K562 (cell line): ENCODE measurements around the gene NKG7. TPM values are rescaled to one million over a fixed set of nuclear protein-coding genes. Genes with fewer than 3 reads are reported as not detected.

Source experiments
- ATAC-seq: fragments of 200-7000 bp; cut with Tn5 transposase; 3 replicates; pipeline ENCODE4 v1.9.1; 2020; ENCODE audit warnings: moderate library complexity
- Bru-seq: library from RNA; stranded (reverse); fragments of 400-500 nt; gene quantifications from one replicate; lab custom pipeline; 2021; lab: Mats Ljungman, UMichigan
- BruChase-seq, 2 experiments: library from RNA; stranded (reverse); fragments of 400-500 nt; gene quantifications; one replicate each; lab custom pipeline; 2021; lab: Mats Ljungman, UMichigan
- BruUV-seq: library from RNA; stranded (reverse); fragments of 400-500 nt; replicated peaks from 2 replicates; lab custom pipeline; 2021; lab: Mats Ljungman, UMichigan
- CTCF ChIA-PET: fragments of 300-600 bp; formaldehyde crosslinking; extraction: SDS; loops from one replicate; lab custom pipeline; 2021; ENCODE audit warnings: low intra/inter-chr PET ratio; lab: Yijun Ruan, JAX
- POLR2A ChIA-PET: fragments of 300-600, 350-650 bp; sonication (Branson Sonifier 250); formaldehyde crosslinking; extraction: SDS; loops from one replicate; lab custom pipeline; 2021; ENCODE audit warnings: antibody characterized with exemption, inconsistent platforms; lab: Yijun Ruan, JAX
- DNase-seq, 4 experiments: peaks; one replicate each; pipeline versions ENCODE4 v3.0.0 to v3.0.0-alpha.2; 2011 to 2018; ENCODE audit warnings: low spot score in 3 of 4, mixed read lengths in 3 of 4; ENCODE audit errors: extremely low read depth in 1 of 4
- FAIRE-seq: peaks from 2 replicates; lab custom pipeline; 2011; peaks lifted over from hg19 to GRCh38; lab: Jason Lieb, UNC
- H2AFZ ChIP-seq: 2 replicates; pipeline ENCODE4 v1.6.0; 2011; ENCODE audit warnings: low read depth, low read length, control low read depth, inconsistent platforms
- H3K27ac ChIP-seq: fragments of 200-600 bp; 3 replicates; pipeline ENCODE4 v1.8.0; 2011; ENCODE audit warnings: low read depth, mild to moderate bottlenecking, control low read depth, inconsistent platforms, low read length, moderate library complexity, mixed read lengths; ENCODE audit errors: extremely low read depth
- H3K27me3 ChIP-seq, 2 experiments: fragments of 300-600 bp in 1 of 2; 2 replicates in 1 of 2; 3 replicates in 1 of 2; pipeline versions ENCODE4 v1.6.0 to v1.8.0; 2011; ENCODE audit warnings: inconsistent platforms in 2 of 2, low read length in 2 of 2, mild to moderate bottlenecking in 1 of 2, mixed read lengths in 1 of 2, moderate library complexity in 1 of 2; ENCODE audit not compliant: control insufficient read depth in 2 of 2, insufficient read depth in 2 of 2
- H3K36me3 ChIP-seq: fragments of 300-600 bp; 3 replicates; pipeline ENCODE4 v1.8.0; 2011; ENCODE audit warnings: mild to moderate bottlenecking, low read length, inconsistent platforms; ENCODE audit not compliant: control insufficient read depth, insufficient read depth
- H3K4me1 ChIP-seq, 2 experiments: fragments of 200-600 bp in 1 of 2; replicated peaks in 1 of 2; 2 replicates in 1 of 2; 3 replicates in 1 of 2; pipeline versions ENCODE4 v1.5.1 to v1.8.0; 2011; ENCODE audit warnings: inconsistent platforms in 2 of 2, low read length in 2 of 2, mild to moderate bottlenecking in 1 of 2, mixed read lengths in 1 of 2, moderate library complexity in 1 of 2; ENCODE audit not compliant: control insufficient read depth in 2 of 2, insufficient read depth in 2 of 2
- H3K4me2 ChIP-seq: 2 replicates; pipeline ENCODE4 v1.6.1; 2011; ENCODE audit warnings: low read length, control low read depth, inconsistent platforms, mixed read lengths; ENCODE audit not compliant: insufficient read depth
- H3K4me3 ChIP-seq: fragments of 200-600 bp; sonication (generic), shearing (Covaris generic); 2 replicates; pipeline ENCODE4 v1.5.1; 2016; ENCODE audit warnings: control low read depth, inconsistent platforms
- H3K79me2 ChIP-seq: fragments of 200-600 bp; 3 replicates; pipeline ENCODE4 v1.8.0; 2011; ENCODE audit warnings: low read length, inconsistent platforms; ENCODE audit not compliant: control insufficient read depth, insufficient read depth
- H3K9ac ChIP-seq, 2 experiments: 2 replicates each; pipeline versions ENCODE4 v1.6.0 to v1.6.1; 2011; ENCODE audit warnings: low read depth in 2 of 2, low read length in 2 of 2, control low read depth in 1 of 2, inconsistent platforms in 1 of 2, mild to moderate bottlenecking in 1 of 2, mixed read lengths in 1 of 2; ENCODE audit not compliant: insufficient read depth in 1 of 2
- H3K9me1 ChIP-seq: one replicate; pipeline ENCODE4 v1.6.0; 2011; ENCODE audit warnings: inconsistent platforms, mild to moderate bottlenecking, low read length, moderate library complexity; ENCODE audit not compliant: control insufficient read depth, insufficient read depth
- H3K9me3 ChIP-seq: replicated peaks from 2 replicates; pipeline ENCODE4 v1.5.1; 2011; ENCODE audit warnings: low read depth, low read length, inconsistent platforms; ENCODE audit not compliant: control insufficient read depth, insufficient read depth
- H4K20me1 ChIP-seq: replicated peaks from 2 replicates; pipeline ENCODE4 v1.6.1; 2011; ENCODE audit warnings: low read length, inconsistent platforms, mixed read lengths; ENCODE audit not compliant: control insufficient read depth, insufficient read depth
- PURB ChIP-seq: sonication (generic); formaldehyde crosslinking; IDR thresholded peaks from 2 replicates; pipeline ENCODE4 v1.9.0; 2021; ENCODE audit warnings: low read depth, mild to moderate bottlenecking, missing genetic modification reagents
- ZBTB40 ChIP-seq, 2 experiments: fragments of 450-650 bp in 1 of 2; sonication (generic) in 1 of 2; formaldehyde crosslinking in 1 of 2; IDR thresholded peaks; 2 replicates each; pipeline versions ENCODE4 v1.7.1 to v1.9.0; 2016 to 2022; ENCODE audit warnings: inconsistent platforms in 1 of 2, mild to moderate bottlenecking in 1 of 2, missing genetic modification reagents in 1 of 2
- WGBS: fragments of 100-300 bp; shearing (Covaris generic); methylation state at CpG from one replicate; pipeline ENCODE4 v1.1.6; 2016; ENCODE audit warnings: low coverage, mixed read lengths; ENCODE audit not compliant: insufficient coverage; ENCODE audit errors: missing lambda C conversion rate; 5-methylcytosine and 5-hydroxymethylcytosine counted together
- in situ Hi-C: fragments of 300-500 bp; cut with MboI; formaldehyde crosslinking; loops from 4 replicates; pipeline ENCODE4 v1.15.0; 2018; ENCODE audit warnings: inconsistent platforms, mixed read lengths
- intact Hi-C: fragments of 100-400 bp; cut with micrococcal nuclease; formaldehyde crosslinking; loops from 2 replicates; pipeline ENCODE4 v1.14.2; 2022
- long read RNA-seq, 3 experiments: library from polyadenylated mRNA in 2 of 3; library from RNA in 1 of 3; unstranded in 2 of 3; stranded (forward) in 1 of 3; transcript quantifications; one replicate each; pipeline ENCODE4 v2.0.0, GENCODE V29; 2019 to 2022
- polyA minus RNA-seq, 3 experiments: library from RNA; depleted of rRNA, polyadenylated mRNA; stranded (reverse); fragments of >200 nt; gene quantifications; 2 replicates each; pipeline ENCODE4 v1.2.3, GENCODE V29; 2011
- polyA plus RNA-seq, 8 experiments: library from polyadenylated mRNA; depleted of rRNA in 4 of 8; stranded (reverse) in 5 of 8; unstranded in 3 of 8; fragments of >200 nt; fragmentation: Nextera tagmentation in 2 of 8; fragmentation: Illumina TruSeq in 1 of 8; extraction: Ambion mirVana in 2 of 8; extraction: Trizol in 1 of 8; gene quantifications; 2 replicates each; pipeline versions ENCODE4 v1.2.1 to v1.2.3, GENCODE V29; 2011 to 2014; ENCODE audit warnings: inconsistent platforms in 1 of 8, missing spikeins in 1 of 8
- total RNA-seq, 7 experiments: library from RNA; depleted of rRNA in 6 of 7; stranded (reverse); fragments of >200 nt in 6 of 7; fragmentation: Illumina TruSeq in 2 of 7; extraction: Trizol in 2 of 7; gene quantifications; 2 replicates each; pipeline versions ENCODE4 v1.2.1 to v1.2.3, GENCODE V29; 2011 to 2021; ENCODE audit warnings: low replicate concordance in 1 of 7

The NKG7 gene
- total RNA-seq (2011; cell fraction: chromatin; rRNA removed; ENCODE audit: low replicate concordance), result not detected in 2 replicates
- 1.5 TPM in 1 of 2 replicates, not detected in the other for total RNA-seq (2011; cell fraction: nucleolus; rRNA removed)
- 0.81 TPM in 1 of 2 replicates, not detected in the other for total RNA-seq (2011; cell fraction: nucleoplasm; rRNA removed)
- total RNA-seq (2014; rRNA removed) (not detected in 2 replicates), total RNA-seq (2014; rRNA removed; fragmentation: Illumina TruSeq; extraction: Trizol) (not detected in 2 replicates), total RNA-seq (2015; rRNA removed; fragmentation: Illumina TruSeq; extraction: Trizol) (0.34 and 0.62 TPM in 2 replicates), total RNA-seq (2021) (0.47 and 0.51 TPM in 2 replicates), polyA plus RNA-seq (2011; rRNA removed) (0.33 and 0.46 TPM in 2 replicates), polyA plus RNA-seq (2014; fragmentation: Illumina TruSeq; extraction: Trizol) (0.30 and 0.57 TPM in 2 replicates), polyA plus RNA-seq (2014; fragmentation: Nextera tagmentation; extraction: Ambion mirVana) (under 1 TPM; 0.67 to 0.70 TPM), polyA plus RNA-seq (2014; rRNA removed) (0.44 and 1.5 TPM in 2 replicates), polyA minus RNA-seq (2011; rRNA and poly(A)+ RNA removed) (0.25 TPM in 1 of 2 replicates, not detected in the other), Bru-seq, nascent RNA (percentile 23 among the genes with signal in this experiment), BruChase-seq, experiment 1, labeled RNA remaining after a 2-hour chase (not detected), BruChase-seq, experiment 2, labeled RNA remaining after a 6-hour chase (not detected)
- polyA plus RNA-seq (2011; cell fraction: cytosol; rRNA removed), result 0.59 and 1.3 TPM in 2 replicates
- polyA plus RNA-seq (2011; cell fraction: nucleus; rRNA removed), result 0.39 and 0.64 TPM in 2 replicates
- polyA plus RNA-seq (2012), result 1.7 and 1.8 TPM in 2 replicates
- not detected in 2 replicates for polyA minus RNA-seq (2011; cell fraction: cytosol; rRNA and poly(A)+ RNA removed)
- not detected in 2 replicates for polyA minus RNA-seq (2011; cell fraction: nucleus; rRNA and poly(A)+ RNA removed)
- long read RNA-seq, experiment 1, result 0 reads
- long read RNA-seq, experiment 2, partial matches to known transcripts, result 0 of 1 reads
- long read RNA-seq, experiment 2, other reads (novel, unspliced or antisense), result 0 of 1 reads
- long read RNA-seq, experiment 3, partial matches to known transcripts, result 0 of 1 reads
- long read RNA-seq, experiment 3, other reads (novel, unspliced or antisense), result 0 of 1 reads

GRCh38 chr19:51372649-51373504, at the start of gene NKG7:
NKG7 (minus strand) TSS chr19:51372654; CDS start chr19:51372535, 119 bp downstream.
- ATAC-seq (no peak; the same call in 2 of the 3 replicates), DNase-seq (peak; percentile 31 to 56 (median 32)), FAIRE-seq (peak; percentile 42)
- Histone ChIP-seq H3K9ac (peak within 1 kb of the TSS in 1 of 2 experiments; percentile 82; a peak in 2 of 4 replicates), H3K4me3 (no peak within 1 kb of the TSS), H3K4me1 (peaks cover 19 to 30% of the 10 kb centered on the region in 2 experiments), H3K79me2 (peaks cover 11% of the 10 kb centered on the region), H3K9me1 (no peaks in the 10 kb centered on the region), H3K9me3 (no peaks in the 10 kb centered on the region), H2AFZ (peak within 1 kb of the TSS; percentile 38), H4K20me1 (no peaks in the 10 kb centered on the region), H3K27me3 (no peaks in the 10 kb centered on the region), H3K4me2 (no peak within 1 kb of the TSS), H3K36me3 (no peaks in the 10 kb centered on the region), H3K27ac (no peak within 1 kb of the TSS)
- in situ Hi-C loops, result no loop called here
- ChIA-PET POLR2A (interaction anchor here (0.6 to 1.1 kb wide), 2 partner anchors 11 to 19 kb away, joined by 3 to 4 read pairs; no protein-coding TSS in a partner anchor), CTCF (no interaction called here)
- 29% methylated on average over 9 of the region's 9 CpGs for WGBS
- no TSS peak for BruUV-seq
- intact Hi-C loops, result no loop called here
- TF ChIP-seq ZBTB40 (IDR thresholded peaks at IDR 0.05) (no peak), ZBTB40 (CRISPR knock-in tag; IDR thresholded peaks at IDR 0.05) (no peak), PURB (CRISPR knock-in tag) (no peak)
